Progenitor cell of endocrine pancreas (in vitro differentiated cells): ENCODE data around the gene KCTD7. TPM values are rescaled to one million over a fixed set of nuclear protein-coding genes. Genes with fewer than 3 reads are reported as not detected.
A peak's percentile ranks its signal among the peaks of the same experiment; 100 is the strongest.
"Not testable (repeated sequence)": the region's sequence is repeated elsewhere in the genome, so short reads cannot be mapped to it uniquely, and the experiment has no call there.

ENCODE experiments used
- DNase-seq: peaks from one replicate; pipeline ENCODE4 v3.0.0; 2021; ENCODE audit warnings: low spot score; ENCODE audit not compliant: unreplicated experiment
- H3K27ac Mint-ChIP-seq: 2 replicates; pipeline ENCODE4 v1.8.0; 2021; ENCODE audit warnings: mild to moderate bottlenecking, moderate library complexity, mixed read lengths
- H3K27me3 Mint-ChIP-seq: 2 replicates; pipeline ENCODE4 v1.8.0; 2021; ENCODE audit warnings: mixed read lengths
- H3K36me3 Mint-ChIP-seq: 2 replicates; pipeline ENCODE4 v1.8.0; 2022; ENCODE audit warnings: mixed read lengths; ENCODE audit not compliant: insufficient read depth
- H3K4me1 Mint-ChIP-seq: 2 replicates; pipeline ENCODE4 v1.8.0; 2021; ENCODE audit warnings: low read depth, mixed read lengths
- H3K4me3 Mint-ChIP-seq: 2 replicates; pipeline ENCODE4 v1.8.0; 2021; ENCODE audit warnings: low read depth, mild to moderate bottlenecking, moderate library complexity, mixed read lengths
- H3K9me3 Mint-ChIP-seq: 2 replicates; pipeline ENCODE4 v1.8.0; 2021; ENCODE audit warnings: low read depth, mixed read lengths
- CTCF ChIP-seq: fragments of 200-600 bp; sonication (generic); IDR thresholded peaks from one replicate; pipeline ENCODE4 v1.5.0; 2021; ENCODE audit warnings: antibody characterized with exemption, mild to moderate bottlenecking; ENCODE audit not compliant: unreplicated experiment
- total RNA-seq: library from RNA; stranded (reverse); gene quantifications from 2 replicates; pipeline ENCODE4 v1.2.1, GENCODE V29; 2021

Gene KCTD7
- total RNA-seq, 1 donor from 2014 or later = 8.5 TPM

GRCh38 chr7:66631471-66631870 is 2.8 kb downstream of the KCTD7 start:
- peaks cover 4% of the 10 kb centered on the region for H3K4me1 Mint-ChIP-seq
- DNase-seq = no peak
- no peak overlapping the region for H3K4me3 Mint-ChIP-seq
- H3K36me3 Mint-ChIP-seq = peaks cover 4% of the 10 kb centered on the region
- H3K9me3 Mint-ChIP-seq = no peaks in the 10 kb centered on the region
- H3K27ac Mint-ChIP-seq = no peak overlapping the region
- H3K27me3 Mint-ChIP-seq = peaks cover 6% of the 10 kb centered on the region
- no peak for TF ChIP-seq CTCF

GRCh38 chr7:66634816-66635215 is 6.1 kb downstream of the KCTD7 start:
- no peak for TF ChIP-seq CTCF
- Mint-ChIP-seq H3K4me1 (peaks cover 2% of the 10 kb centered on the region), H3K9me3 (no peaks in the 10 kb centered on the region), H3K27me3 (no peaks in the 10 kb centered on the region), H3K4me3 (no peak overlapping the region), H3K36me3 (peaks cover 8% of the 10 kb centered on the region), H3K27ac (no peak overlapping the region)
- DNase-seq = no peak

DNA sequence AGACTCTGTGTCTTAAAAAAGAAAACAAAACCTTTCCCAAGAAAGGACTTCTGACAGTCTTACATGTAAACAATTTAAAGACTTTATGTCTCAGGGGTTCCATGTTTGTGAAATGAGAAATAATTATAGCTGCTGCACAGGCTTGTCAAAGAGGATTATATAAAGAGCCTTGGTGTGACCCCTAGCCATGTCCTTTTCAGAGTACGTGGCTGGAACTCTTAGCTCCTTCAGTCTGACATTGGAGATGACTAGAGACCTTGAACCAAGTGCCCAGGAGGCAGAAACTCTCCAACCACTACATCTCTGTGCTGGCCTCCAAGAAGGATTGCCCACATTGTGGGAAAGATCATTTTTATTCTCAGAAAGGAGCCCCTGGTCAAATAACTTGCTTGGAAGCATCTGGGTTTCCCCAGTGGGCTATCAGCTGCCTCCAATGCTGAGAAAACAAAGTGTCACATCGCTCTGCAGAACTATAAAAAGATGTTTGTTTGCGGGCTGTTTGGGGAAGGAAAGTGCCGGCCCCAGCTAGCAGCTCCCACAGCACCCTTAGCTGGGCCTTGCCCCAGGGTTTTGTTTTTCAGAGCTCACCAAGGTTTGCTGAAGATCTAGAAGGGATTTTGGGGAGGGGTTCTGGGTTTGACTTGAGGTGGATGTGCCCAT is 6.8 kb downstream of the KCTD7 start:
- H3K27ac Mint-ChIP-seq, H3K36me3 Mint-ChIP-seq, H3K4me1 Mint-ChIP-seq, H3K9me3 Mint-ChIP-seq, H3K4me3 Mint-ChIP-seq, H3K27me3 Mint-ChIP-seq, DNase-seq: not testable (repeated sequence)

- not testable (repeated sequence) for H3K36me3 Mint-ChIP-seq, H3K4me3 Mint-ChIP-seq, H3K27ac Mint-ChIP-seq, H3K9me3 Mint-ChIP-seq, H3K4me1 Mint-ChIP-seq, DNase-seq, H3K27me3 Mint-ChIP-seq
Measured at GRCh38 chr7:66635982-66636546, 7.4 kb downstream of the KCTD7 start.

DNA sequence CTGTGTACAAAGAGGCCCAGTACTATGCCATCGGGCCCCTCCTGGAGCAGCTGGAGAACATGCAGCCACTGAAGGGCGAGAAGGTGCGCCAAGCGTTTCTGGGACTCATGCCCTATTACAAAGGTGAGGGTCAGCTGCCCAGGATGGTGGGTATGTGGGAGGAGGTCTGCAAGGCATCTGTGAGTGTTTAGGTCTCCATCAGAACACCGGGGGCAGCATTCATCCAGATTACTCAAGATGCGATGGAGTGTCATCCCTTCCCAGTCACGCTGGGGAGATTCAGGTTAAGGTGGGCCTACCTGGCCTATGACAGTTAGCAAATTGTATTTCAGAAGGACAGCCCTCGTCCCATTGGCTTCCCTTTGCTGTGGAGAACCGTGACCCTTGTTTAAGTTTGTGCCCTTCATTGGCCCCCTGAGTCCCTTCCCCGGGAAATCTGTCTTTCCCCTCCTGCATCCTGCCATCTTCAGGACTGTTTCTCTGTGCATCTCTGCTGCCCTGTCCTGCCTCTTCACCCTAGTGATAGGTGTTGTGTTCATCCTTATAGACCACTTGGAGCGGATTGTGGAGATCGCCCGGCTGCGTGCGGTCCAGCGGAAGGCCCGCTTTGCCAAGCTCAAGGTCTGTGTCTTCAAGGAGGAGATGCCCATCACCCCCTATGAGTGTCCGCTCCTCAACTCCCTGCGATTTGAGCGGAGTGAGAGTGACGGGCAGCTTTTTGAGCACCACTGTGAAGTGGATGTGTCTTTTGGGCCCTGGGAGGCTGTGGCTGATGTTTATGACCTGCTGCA is 9.8 kb downstream of the KCTD7 start:
- H3K36me3 Mint-ChIP-seq = peaks cover 6% of the 10 kb centered on the region
- DNase-seq = no peak
- no peaks in the 10 kb centered on the region for H3K9me3 Mint-ChIP-seq
- H3K27me3 Mint-ChIP-seq = no peaks in the 10 kb centered on the region
- H3K4me3 Mint-ChIP-seq = no peak overlapping the region
- no peak for TF ChIP-seq CTCF
- H3K4me1 Mint-ChIP-seq = peaks cover 2% of the 10 kb centered on the region
- H3K27ac Mint-ChIP-seq = no peak overlapping the region

DNA sequence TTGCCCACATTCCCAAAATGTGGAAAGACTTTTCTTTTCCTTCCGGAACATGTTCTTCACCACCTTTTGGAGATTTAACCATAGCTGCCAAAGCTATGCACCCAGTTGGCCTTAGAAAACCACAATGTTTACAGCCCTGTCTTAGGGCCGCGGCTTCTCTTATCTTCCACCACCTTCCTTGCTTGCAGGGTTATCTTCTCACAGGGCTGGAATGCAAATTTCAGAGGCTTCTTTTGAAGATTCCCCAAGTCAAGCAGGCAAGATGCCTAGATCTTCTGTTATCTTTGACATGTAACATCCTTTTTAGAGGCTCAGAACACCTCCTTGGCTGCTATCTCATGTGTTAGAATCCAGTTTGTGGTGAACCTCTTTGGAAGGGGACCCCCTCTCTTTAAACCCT is 11.1 kb downstream of the KCTD7 start:
- H3K4me3 Mint-ChIP-seq = no peak overlapping the region
- TF ChIP-seq CTCF = no peak
- no peaks in the 10 kb centered on the region for H3K9me3 Mint-ChIP-seq

More for the DNA sequence above, 11.1 kb downstream of the KCTD7 start:
- Mint-ChIP-seq H3K4me1 (peaks cover 2% of the 10 kb centered on the region), H3K27ac (peak overlapping the region; percentile 9), H3K36me3 (peaks cover 8% of the 10 kb centered on the region), H3K27me3 (no peaks in the 10 kb centered on the region)
- DNase-seq = no peak
